D341Med (cell line): ENCODE data around the gene CLEC7A.

Experiments
- DNase-seq: peaks from one replicate; pipeline ENCODE4 v3.0.0; 2012; ENCODE audit warnings: low spot score

CLEC7A gene

DNA sequence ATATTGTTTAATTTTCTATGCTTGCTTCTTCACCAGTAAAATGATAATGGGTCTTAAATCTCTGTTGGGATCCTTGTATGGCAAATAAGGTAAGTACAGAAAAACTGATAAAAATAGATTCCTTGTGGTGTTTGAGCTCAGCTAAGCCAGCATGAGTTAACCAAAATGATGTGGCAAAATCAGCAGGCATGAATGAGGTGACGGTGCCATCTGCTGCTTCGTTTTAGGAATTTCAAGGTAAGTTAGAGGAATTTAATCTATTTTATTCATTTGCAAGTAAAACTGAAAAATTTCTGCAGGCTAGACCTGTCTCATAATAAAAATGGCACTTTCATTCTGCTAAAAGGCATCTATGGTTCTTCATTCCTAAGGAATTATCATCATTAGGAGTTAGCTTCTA is 10.0 kb upstream of the CLEC7A start:
- peak; percentile 41 for DNase-seq

DNA sequence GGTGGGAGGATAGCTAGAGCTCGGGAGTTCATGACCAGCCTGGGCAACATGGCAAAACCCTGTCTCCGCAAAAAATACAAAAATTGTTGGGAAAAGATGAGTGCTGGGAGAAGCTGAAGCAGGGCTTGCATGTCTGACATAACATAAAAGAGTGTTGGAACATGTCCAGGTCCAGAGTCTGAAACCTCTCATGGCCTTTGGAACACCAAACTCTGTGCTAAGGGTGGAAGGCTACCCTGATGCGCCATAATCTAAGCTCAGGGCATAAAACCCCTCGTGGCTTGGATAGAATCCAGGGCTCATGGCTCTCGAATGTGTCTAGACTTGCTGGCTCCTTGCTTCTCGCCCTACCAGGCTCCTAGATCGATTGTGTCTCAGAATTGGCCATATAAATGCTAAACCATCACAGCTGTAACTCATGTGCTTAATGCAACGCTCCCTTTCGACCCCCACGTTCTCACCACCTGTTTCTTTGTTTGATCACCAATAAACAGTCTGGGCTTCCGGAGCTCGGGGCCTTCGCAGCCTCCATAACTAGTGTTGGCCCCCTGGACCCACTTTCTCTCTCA is 6.7 kb upstream of the CLEC7A start:
- DNase-seq: no peak

DNA sequence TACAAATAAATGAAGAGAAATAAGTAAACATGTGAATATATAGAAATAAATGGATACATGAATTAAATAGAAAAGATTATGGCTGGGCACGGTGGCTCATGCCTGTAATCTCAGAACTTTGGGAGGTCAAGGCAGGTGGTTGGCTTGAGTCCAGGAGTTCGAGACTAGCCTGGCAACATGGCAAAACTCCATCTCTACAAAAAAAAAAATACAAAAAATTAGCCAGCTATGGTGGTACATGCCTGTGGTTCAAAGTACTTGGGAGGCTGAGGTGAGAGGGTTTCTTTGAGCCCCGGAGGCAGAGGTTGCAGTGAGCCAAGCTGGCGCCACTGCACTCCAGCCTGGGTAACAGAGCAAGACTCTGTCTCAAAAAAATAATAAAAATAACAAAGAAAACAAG is 5.1 kb upstream of the CLEC7A start:
- no peak for DNase-seq

DNA sequence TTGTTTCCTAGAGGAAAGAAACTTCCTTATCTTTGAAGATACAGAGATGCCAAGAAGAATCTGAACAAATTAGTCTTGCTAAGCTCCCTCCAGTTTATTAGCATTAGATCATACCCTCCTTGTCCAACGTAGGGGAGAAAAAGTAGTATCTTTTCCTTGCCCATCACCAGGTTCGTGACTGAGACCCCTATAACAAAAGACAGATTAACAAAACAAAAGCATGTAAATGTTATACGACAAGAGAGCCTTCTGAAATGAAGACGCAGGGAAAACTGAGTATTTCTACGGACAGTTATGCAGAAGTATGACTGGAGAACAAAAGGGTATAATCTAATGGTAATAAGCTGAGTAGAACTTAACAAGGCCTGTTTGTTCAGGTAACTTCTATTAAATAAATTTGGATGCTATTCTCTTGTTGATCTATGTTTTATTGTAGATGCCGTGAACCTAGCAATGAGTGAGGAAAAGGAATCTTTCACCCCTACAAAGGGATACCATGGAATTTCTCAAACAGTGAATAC is 2.9 kb upstream of the CLEC7A start:
- DNase-seq: no peak

DNA sequence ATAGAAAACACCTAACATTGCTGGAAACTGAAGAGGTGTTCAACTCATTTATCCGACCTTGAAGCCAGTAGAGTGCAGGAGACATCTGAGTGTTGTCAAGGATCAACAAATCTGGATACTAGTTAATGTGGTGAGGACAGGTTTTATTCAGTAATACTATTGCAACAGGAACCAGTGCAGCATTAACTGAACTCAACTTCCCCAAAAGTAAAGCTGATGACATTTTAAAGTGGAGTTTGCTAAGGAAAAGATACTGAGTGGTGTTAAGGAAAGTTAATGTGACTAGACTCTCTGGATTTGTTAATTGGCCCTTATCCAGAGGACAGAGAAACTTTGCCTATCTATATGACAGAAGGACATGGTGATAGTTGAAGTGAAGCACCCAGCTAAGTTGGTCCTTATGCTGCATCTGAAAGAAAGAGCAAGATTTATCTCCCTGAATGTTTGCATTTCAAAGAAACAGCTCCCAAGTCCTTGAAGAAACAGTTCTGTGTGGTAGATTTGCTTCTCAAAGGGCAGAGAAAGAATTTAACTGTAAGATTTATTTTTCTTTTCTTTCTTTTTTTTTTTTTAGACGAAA is 1.2 kb upstream of the CLEC7A start:
- no peak for DNase-seq

DNA sequence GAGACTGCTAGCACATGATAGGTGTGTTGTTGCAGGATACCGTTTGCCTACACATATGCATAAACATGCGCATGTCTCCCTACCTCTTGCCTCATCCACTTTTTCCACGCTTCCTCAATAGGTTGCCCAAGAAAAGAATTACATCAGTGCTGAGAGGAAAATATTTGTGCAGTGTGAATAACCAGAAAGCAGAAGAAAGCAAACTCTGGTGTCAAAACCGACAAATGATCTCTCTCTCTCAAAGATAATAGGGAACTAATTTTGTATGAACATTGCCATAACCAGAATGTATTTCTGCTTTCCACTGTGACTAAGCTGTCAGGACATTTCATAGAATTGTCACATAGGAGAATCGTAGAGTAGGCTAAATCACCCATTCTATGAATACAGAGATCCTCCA is 1.3 kb downstream of the CLEC7A start:
- DNase-seq: no peak

DNA sequence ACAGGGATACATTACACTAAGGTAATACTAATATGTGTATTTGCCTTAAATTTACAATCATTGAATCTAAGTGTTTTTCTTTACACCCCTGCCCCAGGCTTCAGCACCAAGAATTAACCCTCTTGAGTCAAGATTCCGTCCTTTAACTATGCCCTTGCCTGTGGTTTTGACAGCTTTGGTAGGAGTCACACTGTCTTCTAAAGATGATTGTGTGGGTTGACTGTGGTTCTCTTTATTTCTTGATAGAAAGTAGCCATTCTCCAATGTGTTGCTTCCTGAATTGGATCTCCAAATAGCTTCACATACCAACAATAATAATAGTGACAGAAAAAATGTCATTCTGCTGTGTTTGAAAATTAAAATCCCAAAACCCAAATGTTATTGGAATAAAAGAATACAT is 3.6 kb downstream of the CLEC7A start:
- no peak for DNase-seq

DNA sequence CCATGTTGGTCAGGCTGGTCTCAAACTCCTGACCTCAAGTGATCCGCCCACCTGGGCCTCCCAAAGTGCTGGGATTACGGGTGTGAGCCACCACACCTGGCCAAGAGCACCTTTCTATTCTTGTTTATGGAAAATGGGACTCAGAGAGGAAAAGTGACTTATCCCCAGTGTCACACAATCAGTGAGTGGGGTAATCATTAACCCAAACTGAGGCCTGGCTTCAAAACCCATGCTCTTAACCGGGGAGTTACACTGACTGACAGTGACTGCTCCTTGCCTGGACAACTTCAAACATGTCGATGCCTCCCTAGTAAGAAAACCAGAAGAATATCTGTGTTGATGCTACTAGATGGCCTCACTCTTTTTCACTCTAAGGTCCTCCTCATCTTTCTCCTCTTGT is 7.3 kb downstream of the CLEC7A start:
- no peak for DNase-seq

DNA sequence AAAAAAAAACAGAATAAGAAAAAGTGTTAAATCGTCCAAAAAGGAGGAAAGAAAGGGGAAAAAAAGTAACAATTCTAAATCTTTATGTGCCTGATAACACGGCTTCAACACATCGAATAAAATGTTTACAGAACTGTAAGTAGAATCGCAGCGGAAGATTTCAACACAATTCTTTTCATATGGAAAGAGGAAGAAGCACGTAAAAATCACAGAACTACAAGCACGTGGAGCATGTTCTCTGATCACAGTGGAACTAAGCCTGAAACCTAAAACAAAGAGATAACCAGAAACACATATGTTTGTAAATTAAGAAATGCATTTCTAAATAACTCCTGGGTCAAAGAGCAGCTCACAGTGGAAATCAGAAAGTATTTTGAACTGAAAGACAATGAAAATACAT is 8.7 kb downstream of the CLEC7A start:
- no peak for DNase-seq

DNA sequence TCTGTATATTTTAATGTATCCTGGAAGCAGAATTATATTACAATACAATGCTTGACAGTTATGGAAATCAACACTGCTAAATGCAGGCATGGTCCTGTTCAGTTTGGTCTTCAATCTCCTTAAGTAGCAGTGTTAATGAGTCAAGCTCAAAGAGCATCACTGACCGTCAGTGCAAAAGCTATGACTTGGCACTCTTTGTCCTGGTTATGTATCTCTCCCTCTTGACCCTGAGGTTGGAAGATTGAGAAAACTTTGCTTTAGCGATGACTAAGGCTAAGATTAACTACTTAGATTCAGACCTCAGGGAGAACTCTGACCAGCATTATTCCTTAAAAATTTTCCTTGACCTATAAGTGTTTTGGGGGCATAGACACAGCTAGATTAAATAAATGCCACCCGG is 10.9 kb downstream of the CLEC7A start:
- DNase-seq: no peak

DNA sequence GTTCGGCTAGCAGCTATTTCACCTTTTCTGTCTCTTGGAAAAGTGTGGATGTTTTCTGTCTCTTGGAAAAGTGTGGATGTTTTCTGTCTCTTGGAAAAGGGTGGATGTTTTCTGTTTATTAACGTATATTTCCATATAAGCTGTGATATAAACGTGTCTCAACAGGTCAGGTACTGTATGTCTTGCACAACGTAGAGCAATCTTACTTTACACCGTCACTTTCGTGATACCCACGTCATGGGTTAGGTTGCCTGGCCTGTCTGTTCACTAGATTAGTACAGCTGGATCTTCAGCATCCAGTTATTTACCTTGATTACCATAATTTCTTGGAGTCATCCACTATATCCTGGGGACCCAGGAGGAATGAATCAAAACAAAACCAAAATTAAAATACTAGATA is 14.1 kb downstream of the CLEC7A start:
- DNase-seq: no peak

DNA sequence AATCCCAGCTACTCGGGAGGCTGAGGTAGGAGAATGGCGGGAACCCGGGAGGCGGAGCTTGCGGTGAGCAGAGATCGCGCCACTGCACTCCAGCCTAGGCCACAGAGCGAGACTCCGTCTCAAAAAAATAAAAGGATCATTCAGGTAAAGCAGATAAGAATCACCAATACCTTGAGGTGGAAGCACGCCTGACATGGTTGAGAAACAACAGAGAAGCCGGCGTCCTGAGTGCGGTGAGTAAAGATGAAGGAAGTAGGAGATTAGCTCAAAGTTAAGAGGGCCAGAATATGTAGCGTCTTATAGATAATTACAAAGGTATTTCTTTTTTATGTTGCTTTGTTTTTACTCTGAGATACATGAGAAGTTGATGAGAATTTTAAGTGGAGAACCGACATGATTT is 14.7 kb downstream of the CLEC7A start:
- no peak for DNase-seq

DNA sequence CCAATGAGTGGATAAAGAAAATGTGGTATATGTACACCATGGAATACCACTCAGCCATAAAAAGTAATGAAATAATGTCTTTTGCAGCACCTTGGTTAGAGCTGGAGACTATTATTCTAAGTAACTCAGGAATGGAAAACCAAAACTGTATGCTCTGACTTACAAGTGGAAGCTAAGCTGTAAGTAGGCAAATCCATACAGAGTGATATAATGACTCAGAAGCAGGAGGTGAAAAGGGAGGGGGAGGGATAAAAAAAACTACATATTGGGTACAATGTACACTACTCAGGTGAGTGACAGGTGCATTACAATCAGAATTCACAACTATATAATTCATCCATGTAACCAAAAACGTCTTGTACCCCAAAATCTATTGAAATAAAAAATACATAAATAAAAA is 16.1 kb downstream of the CLEC7A start:
- no peak for DNase-seq

DNA sequence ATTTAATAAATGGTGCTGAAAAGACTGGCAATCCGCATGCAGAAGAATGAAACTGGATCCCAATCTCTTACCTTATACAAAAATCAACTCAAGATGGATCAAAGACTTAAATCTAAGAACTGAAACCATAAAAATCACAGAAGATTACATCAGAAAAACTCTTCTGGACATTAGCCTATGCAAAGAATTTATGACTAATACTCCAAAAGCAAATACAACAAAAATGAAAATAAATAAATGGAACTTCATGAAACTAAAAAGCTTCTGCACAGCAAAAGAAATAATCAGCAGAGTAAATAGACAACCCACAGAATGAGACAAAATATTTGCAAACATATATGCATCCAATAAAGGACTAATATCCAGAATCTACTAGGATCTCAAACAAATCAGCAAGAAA is 16.9 kb downstream of the CLEC7A start:
- no peak for DNase-seq

DNA sequence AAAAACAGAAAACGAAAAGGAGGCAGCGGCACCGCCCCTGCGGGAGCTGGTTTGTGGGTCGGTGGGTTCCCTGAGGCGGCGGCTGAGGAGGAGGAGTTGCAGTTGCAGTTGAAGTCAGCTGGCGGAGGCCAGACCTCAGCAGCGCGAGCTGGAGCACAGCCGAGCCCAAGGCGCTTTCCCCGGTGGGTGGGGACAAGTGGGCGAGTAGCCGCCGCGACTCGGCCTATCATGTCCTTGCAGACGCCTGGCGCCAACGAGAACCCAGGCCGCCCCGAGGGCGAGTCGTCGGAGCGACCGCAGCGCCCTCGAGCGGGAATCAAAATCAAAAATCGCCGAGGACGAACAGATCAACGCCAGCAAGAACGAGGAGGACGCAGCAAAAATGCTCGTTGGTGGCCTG is 18.5 kb downstream of the CLEC7A start:
- DNase-seq: no peak

DNA sequence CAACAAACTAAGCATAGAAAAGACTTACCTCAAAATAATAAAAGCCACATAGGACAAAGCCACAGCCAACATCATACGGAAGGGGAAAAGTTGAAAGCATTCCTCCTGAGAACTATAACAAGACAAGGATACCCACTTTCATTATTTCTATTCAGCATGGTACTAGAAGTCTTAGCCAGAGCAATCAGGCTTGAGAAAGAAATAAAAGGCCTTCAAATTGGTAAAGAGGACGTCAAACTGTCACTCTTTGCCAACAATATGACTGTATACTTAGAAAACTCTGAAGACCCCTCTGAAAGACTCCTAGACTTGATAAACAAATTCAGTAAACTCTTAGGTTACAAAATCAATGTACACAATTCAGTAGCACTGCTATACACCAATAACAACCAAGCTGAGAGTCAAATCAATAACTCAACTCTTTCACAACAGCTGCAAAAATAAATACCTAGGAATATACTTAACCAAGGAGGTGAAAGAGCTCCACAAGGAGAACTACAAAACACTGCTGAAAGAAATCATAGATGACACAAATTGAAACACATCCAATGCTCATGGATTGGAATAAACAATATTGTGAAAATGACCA is 19.6 kb downstream of the CLEC7A start:
- no peak for DNase-seq

DNA sequence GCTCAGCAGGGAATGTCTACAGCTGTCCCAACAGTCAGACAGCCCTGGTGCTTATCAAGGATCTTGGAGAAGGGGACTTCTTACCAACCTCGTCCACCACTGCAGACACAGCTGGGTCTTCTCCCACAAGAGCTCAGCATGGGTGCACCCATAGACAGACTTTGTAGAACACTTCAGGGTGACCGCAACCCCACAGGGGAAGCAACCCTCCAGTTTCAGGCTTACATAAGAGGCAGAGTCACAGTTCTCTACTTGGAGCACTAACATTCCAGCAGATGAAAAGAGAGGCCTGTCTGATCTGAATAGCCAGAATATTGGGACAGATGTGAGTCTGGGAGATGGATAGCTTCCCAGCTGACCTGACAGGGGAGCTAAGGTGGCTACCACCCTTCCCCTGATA is 27.7 kb downstream of the CLEC7A start:
- DNase-seq: no peak

DNA sequence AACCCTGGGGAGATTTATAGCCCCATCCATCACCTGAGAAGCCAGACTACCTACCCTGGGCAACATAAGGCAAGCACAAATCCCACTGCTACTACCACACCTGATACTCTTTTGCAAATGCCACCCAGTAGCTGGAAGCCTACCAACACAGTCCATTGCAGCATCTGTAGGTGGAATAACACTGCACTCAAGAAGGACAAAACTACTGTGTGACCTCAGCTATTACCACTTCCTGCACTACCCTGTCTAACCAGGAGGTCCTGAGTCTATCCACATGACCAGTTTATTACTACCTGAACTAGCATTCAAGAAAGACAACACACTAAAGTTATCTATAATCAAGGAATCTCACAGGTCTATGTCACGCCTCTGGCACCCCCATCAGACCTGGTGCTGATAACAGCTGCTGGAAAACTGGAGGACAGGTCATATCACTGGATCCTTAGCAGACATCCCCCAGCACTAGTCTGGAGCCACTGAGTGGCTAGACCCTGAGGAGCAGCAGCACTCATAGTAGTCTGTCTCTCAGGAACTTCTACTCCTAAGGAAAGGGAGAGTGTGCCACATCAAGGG is 28.3 kb downstream of the CLEC7A start:
- no peak for DNase-seq

DNA sequence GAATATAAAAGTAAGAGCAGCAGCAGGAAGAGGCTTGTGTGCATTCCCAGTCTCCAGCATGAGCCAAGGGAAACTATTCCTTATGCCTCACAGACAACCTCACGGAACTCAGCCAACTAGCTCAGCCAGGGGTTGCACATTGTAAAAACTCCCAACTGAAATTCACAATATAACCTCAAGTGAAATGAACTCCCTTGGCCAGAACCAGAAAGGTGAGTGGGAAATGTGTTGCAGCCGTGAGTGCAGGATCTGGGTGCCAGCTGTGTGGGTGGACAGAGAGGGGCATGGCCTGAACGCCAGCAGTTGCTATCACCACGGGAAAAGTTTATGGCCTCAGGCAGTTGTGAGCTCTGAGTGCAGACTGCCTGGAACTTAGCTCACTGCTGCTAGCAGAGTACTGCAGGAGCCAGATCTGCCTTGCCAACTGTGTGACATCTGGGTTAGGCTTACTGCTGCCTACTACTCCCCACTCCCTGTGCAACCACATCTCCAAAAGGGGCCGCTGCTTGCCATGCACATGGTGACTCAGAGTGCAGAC is 28.9 kb downstream of the CLEC7A start:
- DNase-seq: no peak

DNA sequence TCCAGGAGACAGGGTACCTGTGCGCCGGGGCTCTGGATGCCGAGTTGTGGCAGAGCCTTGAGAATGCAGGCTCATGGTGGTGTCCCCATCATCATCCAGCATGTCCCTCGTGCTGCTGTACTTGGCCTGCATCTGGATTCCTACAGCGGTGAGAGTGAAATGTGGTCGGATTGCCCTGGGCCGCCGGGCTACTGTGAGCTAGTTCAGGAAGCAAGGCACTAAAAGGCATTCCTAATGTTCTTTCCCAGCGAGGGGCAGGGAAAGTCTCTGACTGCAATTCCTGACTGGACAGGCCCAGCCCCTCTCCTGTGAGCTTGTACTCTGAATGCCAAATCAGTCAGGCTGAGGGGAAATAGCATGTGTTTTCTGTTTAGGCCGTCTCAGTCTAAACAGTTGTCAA is 31.2 kb downstream of the CLEC7A start, which contains the start of gene CLEC1A:
TSS of gene CLEC1A (minus strand) at position 195 of the 400 bp plus-strand sequence. CDS start at position 132, 63 bp downstream.
- no peak for DNase-seq

DNA sequence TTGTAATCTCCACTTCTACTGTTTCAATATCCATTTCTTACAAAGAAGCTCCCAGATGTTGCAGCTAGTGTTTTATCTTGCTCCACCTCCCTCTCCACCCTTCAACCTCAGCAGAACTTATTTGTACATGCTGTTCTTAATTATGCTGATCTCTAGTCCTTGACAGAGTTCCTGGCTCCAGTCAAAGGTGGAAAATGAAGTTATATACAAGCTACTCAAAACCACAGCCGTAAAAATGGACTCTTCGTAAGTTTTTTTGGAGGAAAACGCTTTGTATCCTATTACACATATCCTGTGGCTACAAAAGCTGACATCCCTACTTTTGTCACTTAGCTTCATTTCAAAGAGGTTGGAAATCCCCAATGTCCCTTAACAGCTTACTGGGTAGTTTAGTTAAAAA is 32.5 kb downstream of the CLEC7A start:
- DNase-seq: no peak

DNA sequence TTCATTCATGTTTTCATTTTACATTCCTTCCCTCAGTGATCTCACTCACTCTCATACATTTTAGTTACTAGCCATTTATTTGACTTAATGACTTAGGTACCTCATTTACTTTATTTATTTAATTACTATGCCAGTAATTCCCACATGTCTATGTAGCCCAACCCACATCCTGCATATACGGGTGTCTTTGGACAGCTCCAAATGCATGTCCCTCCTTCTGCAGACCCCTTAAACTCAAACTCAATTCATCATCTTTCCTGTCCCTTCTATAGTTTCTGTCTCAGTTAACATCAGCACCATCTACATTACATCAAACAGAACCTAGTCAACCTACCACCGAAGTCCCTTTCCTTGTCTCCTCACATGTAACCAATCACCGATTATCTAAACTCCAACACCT is 34.0 kb downstream of the CLEC7A start:
- DNase-seq: no peak
